Measurements from ENCODE around the gene DRAXIN.

GRCh38 chr1:11761285-11761684 is 69.8 kb downstream of the DRAXIN start:
- TF ChIP-seq CTCF (IDR thresholded peaks at IDR 0.05; ENCODE audit: extremely low read depth in 1 of 2, insufficient read depth in 1 of 2, low read depth in 1 of 2, low read length in 2 of 2) (no peak), POLR2AphosphoS5 (IDR thresholded peaks at IDR 0.05; ENCODE audit: insufficient read depth, low read depth, low read length) (no peak)
